Astrocyte (in vitro differentiated cells and primary cell): ENCODE measurements around the gene OSTN.

Experiments used
- CTCF ChIP-seq: IDR thresholded peaks from 2 replicates; pipeline ENCODE4 v1.5.1; 2011; ENCODE audit warnings: low read depth, mild to moderate bottlenecking, inconsistent platforms, low read length, moderate library complexity; ENCODE audit not compliant: insufficient read depth
- EZH2 ChIP-seq: IDR thresholded peaks from 2 replicates; pipeline ENCODE4 v1.6.1; 2012; ENCODE audit warnings: mild to moderate bottlenecking, low read length, inconsistent platforms; ENCODE audit not compliant: insufficient read depth

- TF ChIP-seq CTCF = no peak
- TF ChIP-seq EZH2 = no peak
Measured at GRCh38 chr3:191220908-191221307, 21.9 kb downstream of the OSTN start.
